Pulmonary artery endothelial cell (primary cell): Measurements from ENCODE around the gene MUC3A. TPM values are rescaled to one million over a fixed set of nuclear protein-coding genes. Genes with fewer than 3 reads are reported as not detected.

ENCODE experiments used
- DNase-seq: peaks from one replicate; pipeline ENCODE4 v3.0.0-alpha.2; 2011; ENCODE audit warnings: low read depth, low spot score
- total RNA-seq: library from RNA; depleted of rRNA; stranded (reverse); fragments of >200 nt; gene quantifications from 2 replicates; pipeline ENCODE4 v1.2.3, GENCODE V29; 2014

MUC3A gene
- total RNA-seq, 1 donor from 2014 or later, result not detected

GRCh38 chr7:100944138-100944537, 5.2 kb upstream of the MUC3A start:
- no peak for DNase-seq

GRCh38 chr7:100946111-100946510, 3.2 kb upstream of the MUC3A start:
- no peak for DNase-seq

- no peak for DNase-seq
These were observed 2.5 kb upstream of the MUC3A start for GRCh38 chr7:100946766-100947365.

GRCh38 chr7:100947792-100948191, 1.5 kb upstream of the MUC3A start:
- DNase-seq, result no peak

GRCh38 chr7:100949933-100950443, 654 bp downstream of the MUC3A start:
- no peak for DNase-seq

- DNase-seq, result no peak
These were observed 1.8 kb downstream of the MUC3A start for GRCh38 chr7:100951172-100951571.

GRCh38 chr7:100951888-100952560, 2.7 kb downstream of the MUC3A start:
- DNase-seq, result no peak

GRCh38 chr7:100952641-100953040, 3.3 kb downstream of the MUC3A start:
- no peak for DNase-seq

GRCh38 chr7:100957832-100958421, 8.6 kb downstream of the MUC3A start:
- no peak for DNase-seq

GRCh38 chr7:100959894-100960293, 10.6 kb downstream of the MUC3A start:
- DNase-seq, result no peak

GRCh38 chr7:100962537-100962936, 13.2 kb downstream of the MUC3A start:
- DNase-seq, result no peak

- no peak for DNase-seq
These were observed 14.1 kb downstream of the MUC3A start for GRCh38 chr7:100963386-100963785.

- DNase-seq, result no peak
These were observed 14.5 kb downstream of the MUC3A start for GRCh38 chr7:100963874-100964273.

GRCh38 chr7:100964630-100965029, 15.3 kb downstream of the MUC3A start:
- no peak for DNase-seq

GRCh38 chr7:100965045-100965722, 15.8 kb downstream of the MUC3A start:
- DNase-seq, result no peak

- no peak for DNase-seq
These were observed 16.6 kb downstream of the MUC3A start for GRCh38 chr7:100965723-100966541.

- DNase-seq, result no peak
These were observed 17.4 kb downstream of the MUC3A start for GRCh38 chr7:100966542-100967291.

- no peak for DNase-seq
These were observed 18.0 kb downstream of the MUC3A start for GRCh38 chr7:100967292-100967863.

- no peak for DNase-seq
These were observed 18.7 kb downstream of the MUC3A start for GRCh38 chr7:100968031-100968430.

GRCh38 chr7:100968650-100969049, 19.3 kb downstream of the MUC3A start:
- no peak for DNase-seq
